HepG2 (cell line): Measurements from ENCODE around the gene RPS6KB1. TPM values are rescaled to one million over a fixed set of nuclear protein-coding genes. Genes with fewer than 3 reads are reported as not detected.

ENCODE experiments used
- CSRNP2 ChIP-seq: sonication (generic); formaldehyde crosslinking; conservative IDR thresholded peaks from 2 replicates; pipeline ENCODE4 v1.8.0; 2022; ENCODE audit warnings: low read depth, missing genetic modification reagents
- GATAD2A ChIP-seq: IDR thresholded peaks from 2 replicates; pipeline ENCODE4 v1.6.1; 2016
- NCOA2 ChIP-seq: sonication (generic); formaldehyde crosslinking; IDR thresholded peaks from 2 replicates; pipeline ENCODE4 v1.8.0; 2022; ENCODE audit warnings: inconsistent platforms
- NRL ChIP-seq: sonication (generic); formaldehyde crosslinking; IDR thresholded peaks from 2 replicates; pipeline ENCODE4 v1.5.0; 2020; ENCODE audit warnings: missing genetic modification reagents, mild to moderate bottlenecking, moderate library complexity, borderline replicate concordance
- PPARG ChIP-seq: conservative IDR thresholded peaks from 2 replicates; pipeline ENCODE4 v1.6.1; 2016; ENCODE audit warnings: missing biosample characterization, missing genetic modification reagents
- REST ChIP-seq, 2 experiments: IDR thresholded peaks; 2 replicates each; pipeline ENCODE4 v1.6.1; 2011 to 2012; ENCODE audit warnings: low read length in 2 of 2, borderline replicate concordance in 1 of 2, low read depth in 1 of 2, mild to moderate bottlenecking in 1 of 2, moderate library complexity in 1 of 2
- TAF1 ChIP-seq: sonication (generic); formaldehyde crosslinking; IDR thresholded peaks from 2 replicates; pipeline ENCODE4 v1.4.0; 2020; ENCODE audit warnings: missing genetic modification reagents
- THAP11 ChIP-seq: IDR thresholded peaks from 2 replicates; pipeline ENCODE4 v1.6.1; 2016; ENCODE audit warnings: missing biosample characterization, missing genetic modification reagents
- ZBTB25 ChIP-seq: IDR thresholded peaks from 2 replicates; pipeline ENCODE4 v1.6.1; 2018; ENCODE audit warnings: missing genetic modification reagents
- ZC3H4 ChIP-seq: sonication (generic); formaldehyde crosslinking; IDR thresholded peaks from 2 replicates; pipeline ENCODE4 v1.4.0; 2020; ENCODE audit warnings: missing genetic modification reagents, borderline replicate concordance
- ZMYM3 ChIP-seq: sonication (generic); formaldehyde crosslinking; IDR thresholded peaks from 2 replicates; pipeline ENCODE4 v1.5.1; 2020; ENCODE audit warnings: mild to moderate bottlenecking, missing genetic modification reagents
- ZNF101 ChIP-seq: sonication (generic); formaldehyde crosslinking; IDR thresholded peaks from 2 replicates; pipeline ENCODE4 v1.4.0; 2020; ENCODE audit warnings: mild to moderate bottlenecking, low read depth, missing genetic modification reagents, borderline replicate concordance
- ZNF224 ChIP-seq: sonication (generic); formaldehyde crosslinking; IDR thresholded peaks from 2 replicates; pipeline ENCODE4 v1.5.0; 2020; ENCODE audit warnings: mild to moderate bottlenecking, missing genetic modification reagents
- ZNF263 ChIP-seq: sonication (generic); formaldehyde crosslinking; IDR thresholded peaks from 2 replicates; pipeline ENCODE4 v1.4.0; 2020; ENCODE audit warnings: missing genetic modification reagents
- ZNF292 ChIP-seq: sonication (generic); formaldehyde crosslinking; IDR thresholded peaks from 2 replicates; pipeline ENCODE4 v1.8.1; 2022; ENCODE audit warnings: mild to moderate bottlenecking, low read depth, missing genetic modification reagents, borderline replicate concordance
- ZNF331 ChIP-seq: sonication (generic); formaldehyde crosslinking; IDR thresholded peaks from 2 replicates; pipeline ENCODE4 v1.4.0; 2020; ENCODE audit warnings: missing genetic modification reagents
- polyA plus RNA-seq, 8 experiments: library from polyadenylated mRNA; depleted of rRNA in 3 of 8; stranded (reverse) in 7 of 8; unstranded in 1 of 8; fragments of >200 nt; fragmentation: Illumina TruSeq in 4 of 8; extraction: Trizol in 4 of 8; gene quantifications; 2 replicates each; pipeline versions ENCODE4 v1.2.1 to v1.2.3, GENCODE V29; 2011 to 2016; ENCODE audit warnings: low read depth in 4 of 8, missing spikeins in 1 of 8, mixed read lengths in 1 of 8; ENCODE audit not compliant: insufficient read depth in 1 of 8
- total RNA-seq, 5 experiments: library from RNA; depleted of rRNA; stranded (reverse); fragments of >200 nt; fragmentation: Illumina TruSeq; extraction: Trizol; gene quantifications; 2 replicates each; pipeline ENCODE4 v1.2.3, GENCODE V29; 2016; ENCODE audit warnings: low read depth in 1 of 5

The RPS6KB1 gene
- total and polyA plus RNA-seq, 2 of the 13 experiments (the other 11 are each of a cell fraction or from before 2014, with no cell fraction given), result 16.5 to 42.2 TPM

GRCh38 chr17:59859444-59860025 lies 33.4 kb upstream of the RPS6KB1 start (continued):
- no peak for TF ChIP-seq REST (IDR thresholded peaks at IDR 0.05; ENCODE audit: borderline replicate concordance in 1 of 2, low read depth in 1 of 2, low read length in 2 of 2)
- TF ChIP-seq GATAD2A (CRISPR knock-in tag), result 0 out of 2 replicates have a peak, but pooled peaks have one; percentile 34
- TF ChIP-seq ZNF331 (CRISPR knock-in tag), result no peak
- TF ChIP-seq CSRNP2 (CRISPR knock-in tag), result no peak
- no peak for TF ChIP-seq NRL (CRISPR knock-in tag)
- peak; percentile 36; the same call in 1 of the 2 replicates for TF ChIP-seq ZBTB25
- TF ChIP-seq PPARG (CRISPR knock-in tag), result peak; percentile 27; the same call in 1 of the 2 replicates
- TF ChIP-seq ZNF263, result no peak
- no peak for TF ChIP-seq ZC3H4 (CRISPR knock-in tag)
- TF ChIP-seq NCOA2, result peak; percentile 28; the same call in 1 of the 2 replicates
- 0 out of 2 replicates have a peak, but pooled peaks have one; percentile 32 for TF ChIP-seq THAP11
- no peak for TF ChIP-seq ZNF224
- TF ChIP-seq ZMYM3, result no peak
- no peak for TF ChIP-seq ZNF292
- TF ChIP-seq TAF1 (CRISPR knock-in tag), result no peak
- TF ChIP-seq ZNF101, result no peak
